SH-SY5Y (cell line): ENCODE data around the gene KCNIP3.

Source experiments
- GATA2 ChIP-seq: IDR thresholded peaks from 2 replicates; pipeline ENCODE4 v1.6.1; 2011; ENCODE audit warnings: mild to moderate bottlenecking, low read depth, low read length
- GATA3 ChIP-seq: IDR thresholded peaks from 2 replicates; pipeline ENCODE4 v1.6.1; 2011; ENCODE audit warnings: low read depth, mild to moderate bottlenecking, low read length, moderate library complexity

GRCh38 chr2:95348609-95349567 lies 51.7 kb downstream of the KCNIP3 start:
- TF ChIP-seq GATA3: no peak
- TF ChIP-seq GATA2: no peak
